MM.1S (cell line): ENCODE data around the gene SRGAP2B.
"Not testable (repeated sequence)": the region's sequence is repeated elsewhere in the genome, so short reads cannot be mapped to it uniquely, and the experiment has no call there.

ENCODE experiments used
- CTCF ChIP-seq: fragments of 300-600 bp; sonication (generic); IDR thresholded peaks from 2 replicates; pipeline ENCODE4 v1.5.1; 2016; ENCODE audit warnings: antibody characterized with exemption, low read length, mixed read lengths
- EZH2phosphoT487 ChIP-seq: fragments of 300-600 bp; sonication (generic); IDR thresholded peaks from 2 replicates; pipeline ENCODE4 v1.6.1; 2018; ENCODE audit warnings: antibody characterized with exemption, low read length

- not testable (repeated sequence) for TF ChIP-seq CTCF, EZH2phosphoT487
These were observed 184.4 kb downstream of the SRGAP2B start for GRCh38 chr1:144910729-144911128.
